HEK293 (cell line): ENCODE results near the gene B3GLCT.

Source experiments
- CTCF ChIA-PET: fragments of 350-600 bp; formaldehyde crosslinking; extraction: SDS; loops from one replicate; lab custom pipeline; 2021; ENCODE audit warnings: antibody characterized with exemption; lab: Yijun Ruan, JAX
- POLR2A ChIA-PET: fragments of 300-600 bp; formaldehyde crosslinking; extraction: SDS; loops from one replicate; lab custom pipeline; 2020; ENCODE audit warnings: antibody characterized with exemption, inconsistent platforms; lab: Yijun Ruan, JAX
- H3K27ac ChIP-seq: fragments of 200-500 bp; sonication (Bioruptor generic); 2 replicates; pipeline ENCODE4 v1.5.1; 2014; ENCODE audit warnings: low read depth, low read length, control low read depth, inconsistent platforms; ENCODE audit errors: extremely low read depth
- H3K36me3 ChIP-seq, 2 experiments: fragments of 200-500 bp in 1 of 2; sonication (Bioruptor generic) in 1 of 2; 1 replicate in 1 of 2; 2 replicates in 1 of 2; pipeline ENCODE4 v1.5.1; 2014 to 2017; ENCODE audit warnings: inconsistent platforms in 2 of 2, low read length in 2 of 2; ENCODE audit not compliant: control insufficient read depth in 2 of 2, insufficient read depth in 1 of 2
- H3K4me1 ChIP-seq: fragments of 200-500 bp; sonication (Bioruptor generic); 2 replicates; pipeline ENCODE4 v1.5.1; 2014; ENCODE audit warnings: mild to moderate bottlenecking, low read length, inconsistent platforms; ENCODE audit not compliant: control insufficient read depth, insufficient read depth
- H3K4me3 ChIP-seq: 2 replicates; pipeline ENCODE4 v1.5.1; 2011; ENCODE audit warnings: low read depth, mild to moderate bottlenecking, control low read depth, low read length, moderate library complexity
- H3K9me3 ChIP-seq: fragments of 200-500 bp; sonication (Bioruptor generic); 2 replicates; pipeline ENCODE4 v1.5.1; 2014; ENCODE audit warnings: low read depth, low read length, inconsistent platforms; ENCODE audit not compliant: control insufficient read depth, insufficient read depth
- GFI1B ChIP-seq: fragments of 450-650 bp; formaldehyde crosslinking; IDR thresholded peaks from 2 replicates; pipeline ENCODE4 v1.5.1; 2016; ENCODE audit warnings: missing biosample characterization, missing genetic modification characterization
- GLIS2 ChIP-seq: fragments of 450-650 bp; formaldehyde crosslinking; IDR thresholded peaks from 2 replicates; pipeline ENCODE4 v1.5.1; 2016; ENCODE audit warnings: missing biosample characterization, missing genetic modification characterization
- KLF7 ChIP-seq: fragments of 450-650 bp; formaldehyde crosslinking; IDR thresholded peaks from 2 replicates; pipeline ENCODE4 v1.5.1; 2016; ENCODE audit warnings: missing biosample characterization, missing genetic modification characterization, borderline replicate concordance
- PRDM1 ChIP-seq: fragments of 450-650 bp; formaldehyde crosslinking; IDR thresholded peaks from 2 replicates; pipeline ENCODE4; 2016; ENCODE audit warnings: missing biosample characterization, missing genetic modification characterization
- TCF7L2 ChIP-seq: IDR thresholded peaks from 2 replicates; pipeline ENCODE4 v1.6.1; 2011; ENCODE audit warnings: low read depth, mild to moderate bottlenecking, inconsistent platforms, low read length, moderate library complexity, borderline replicate concordance
- TRIM28 ChIP-seq: IDR thresholded peaks from 2 replicates; pipeline ENCODE4 v1.6.1; 2011; ENCODE audit warnings: low read length, control low read depth, borderline replicate concordance
- YY2 ChIP-seq: fragments of 450-650 bp; formaldehyde crosslinking; IDR thresholded peaks from 2 replicates; pipeline ENCODE4 v1.5.1; 2016; ENCODE audit warnings: missing biosample characterization, missing genetic modification characterization
- ZEB2 ChIP-seq: fragments of 450-650 bp; formaldehyde crosslinking; IDR thresholded peaks from 2 replicates; pipeline ENCODE4 v1.5.1; 2016; ENCODE audit warnings: missing biosample characterization, missing genetic modification characterization
- ZNF138 ChIP-seq: fragments of 450-650 bp; formaldehyde crosslinking; IDR thresholded peaks from 2 replicates; pipeline ENCODE4 v1.5.1; 2016; ENCODE audit warnings: missing biosample characterization, missing genetic modification characterization, borderline replicate concordance
- ZNF157 ChIP-seq: fragments of 450-650 bp; formaldehyde crosslinking; IDR thresholded peaks from 2 replicates; pipeline ENCODE4 v1.5.1; 2016; ENCODE audit warnings: missing biosample characterization, missing genetic modification characterization
- ZNF23 ChIP-seq: fragments of 450-650 bp; formaldehyde crosslinking; IDR thresholded peaks from 2 replicates; pipeline ENCODE4 v1.5.1; 2016; ENCODE audit warnings: missing biosample characterization, missing genetic modification characterization, borderline replicate concordance
- ZNF311 ChIP-seq: fragments of 450-650 bp; formaldehyde crosslinking; IDR thresholded peaks from 2 replicates; pipeline ENCODE4 v1.5.1; 2017; ENCODE audit warnings: missing biosample characterization, missing genetic modification characterization, borderline replicate concordance
- ZNF324 ChIP-seq: fragments of 450-650 bp; formaldehyde crosslinking; IDR thresholded peaks from 2 replicates; pipeline ENCODE4 v1.5.1; 2016; ENCODE audit warnings: missing biosample characterization, missing genetic modification characterization
- ZNF335 ChIP-seq: fragments of 450-650 bp; formaldehyde crosslinking; conservative IDR thresholded peaks from 2 replicates; pipeline ENCODE4 v1.5.1; 2016; ENCODE audit warnings: missing biosample characterization, missing genetic modification characterization
- ZNF350 ChIP-seq: fragments of 450-650 bp; formaldehyde crosslinking; IDR thresholded peaks from 2 replicates; pipeline ENCODE4 v1.5.0; 2017; ENCODE audit warnings: missing biosample characterization, mild to moderate bottlenecking, missing genetic modification characterization
- ZNF473 ChIP-seq: fragments of 450-650 bp; formaldehyde crosslinking; IDR thresholded peaks from 2 replicates; pipeline ENCODE4 v1.5.1; 2017; ENCODE audit warnings: missing biosample characterization, missing genetic modification characterization
- ZNF621 ChIP-seq: fragments of 450-650 bp; formaldehyde crosslinking; IDR thresholded peaks from 2 replicates; pipeline ENCODE4 v1.5.1; 2017; ENCODE audit warnings: missing biosample characterization, missing genetic modification characterization
- ZNF654 ChIP-seq: fragments of 450-650 bp; formaldehyde crosslinking; IDR thresholded peaks from 2 replicates; pipeline ENCODE4 v1.5.1; 2016; ENCODE audit warnings: low read depth, missing biosample characterization, missing genetic modification characterization
- ZNF658 ChIP-seq: fragments of 450-650 bp; formaldehyde crosslinking; IDR thresholded peaks from 2 replicates; pipeline ENCODE4; 2016; ENCODE audit warnings: missing biosample characterization, missing genetic modification characterization
- ZNF664 ChIP-seq: fragments of 450-650 bp; formaldehyde crosslinking; IDR thresholded peaks from 2 replicates; pipeline ENCODE4 v1.5.1; 2016; ENCODE audit warnings: missing biosample characterization, missing genetic modification characterization
- ZNF670 ChIP-seq: fragments of 450-650 bp; formaldehyde crosslinking; IDR thresholded peaks from 2 replicates; pipeline ENCODE4 v1.5.1; 2016; ENCODE audit warnings: missing biosample characterization, missing genetic modification characterization, low read depth
- ZNF677 ChIP-seq: fragments of 450-650 bp; IDR thresholded peaks from 2 replicates; pipeline ENCODE4 v1.5.0; 2018; ENCODE audit warnings: missing biosample characterization, mild to moderate bottlenecking, missing genetic modification characterization, moderate library complexity
- ZNF747 ChIP-seq: fragments of 450-650 bp; formaldehyde crosslinking; IDR thresholded peaks from 2 replicates; pipeline ENCODE4 v1.5.1; 2016; ENCODE audit warnings: missing biosample characterization, missing genetic modification characterization
- ZNF791 ChIP-seq: fragments of 450-650 bp; formaldehyde crosslinking; IDR thresholded peaks from 2 replicates; pipeline ENCODE4 v1.5.1; 2016; ENCODE audit warnings: missing biosample characterization, missing genetic modification characterization
- ZXDB ChIP-seq: fragments of 450-650 bp; formaldehyde crosslinking; IDR thresholded peaks from 2 replicates; pipeline ENCODE4 v1.5.1; 2016; ENCODE audit warnings: missing biosample characterization, missing genetic modification characterization
- TF ChIP-seq, protein P1 (sequence below): fragments of 450-650 bp; formaldehyde crosslinking; IDR thresholded peaks from 2 replicates; pipeline ENCODE4 v1.5.1; 2016; ENCODE audit warnings: missing biosample characterization, missing genetic modification characterization, low read depth
- TF ChIP-seq, protein P2 (sequence below): fragments of 450-650 bp; IDR thresholded peaks from 2 replicates; pipeline ENCODE4 v1.5.1; 2018; ENCODE audit warnings: missing biosample characterization, missing genetic modification characterization

Gene B3GLCT

DNA sequence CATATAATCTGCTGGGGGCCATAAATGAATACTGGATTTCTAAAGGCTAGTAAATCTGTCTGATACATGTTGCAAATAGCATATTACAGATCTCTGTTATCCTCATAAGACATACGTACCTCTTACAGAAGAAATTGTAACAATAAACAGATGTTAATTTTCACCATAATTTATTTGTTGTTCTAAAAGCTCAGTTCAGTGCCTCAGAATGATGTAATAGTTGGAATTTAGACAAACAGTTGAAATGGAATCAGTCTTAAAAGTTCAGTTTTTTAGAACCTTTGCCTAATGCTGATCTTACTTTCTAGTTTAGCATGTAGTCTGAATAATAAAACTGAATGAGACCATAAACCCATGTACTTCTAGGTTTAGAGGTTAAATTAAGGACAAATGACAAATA is 43.1 kb downstream of the B3GLCT start:
- Histone ChIP-seq H3K36me3 (no peaks in the 10 kb centered on the region), H3K27ac (no peak overlapping the region), H3K4me1 (no peaks in the 10 kb centered on the region), H3K4me3 (no peak overlapping the region), H3K9me3 (no peaks in the 10 kb centered on the region)
- ChIA-PET CTCF (interaction anchor here (2.5 kb wide), 1 partner anchor 181 kb away, joined by 12 read pairs; no protein-coding TSS in a partner anchor), POLR2A (no interaction called here)
- TF ChIP-seq ZXDB, result no peak
- TF ChIP-seq, protein P1, sequence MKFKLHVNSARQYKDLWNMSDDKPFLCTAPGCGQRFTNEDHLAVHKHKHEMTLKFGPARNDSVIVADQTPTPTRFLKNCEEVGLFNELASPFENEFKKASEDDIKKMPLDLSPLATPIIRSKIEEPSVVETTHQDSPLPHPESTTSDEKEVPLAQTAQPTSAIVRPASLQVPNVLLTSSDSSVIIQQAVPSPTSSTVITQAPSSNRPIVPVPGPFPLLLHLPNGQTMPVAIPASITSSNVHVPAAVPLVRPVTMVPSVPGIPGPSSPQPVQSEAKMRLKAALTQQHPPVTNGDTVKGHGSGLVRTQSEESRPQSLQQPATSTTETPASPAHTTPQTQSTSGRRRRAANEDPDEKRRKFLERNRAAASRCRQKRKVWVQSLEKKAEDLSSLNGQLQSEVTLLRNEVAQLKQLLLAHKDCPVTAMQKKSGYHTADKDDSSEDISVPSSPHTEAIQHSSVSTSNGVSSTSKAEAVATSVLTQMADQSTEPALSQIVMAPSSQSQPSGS (tag by site-specific recombination), result no peak
- no peak for TF ChIP-seq GLIS2 (tag by site-specific recombination)
- TF ChIP-seq ZNF658 (tag by site-specific recombination), result no peak
- no peak for TF ChIP-seq ZEB2 (tag by site-specific recombination)
- no peak for TF ChIP-seq ZNF350 (tag by site-specific recombination)
- no peak for TF ChIP-seq ZNF324 (tag by site-specific recombination)
- TF ChIP-seq ZNF473 (tag by site-specific recombination), result no peak
- no peak for TF ChIP-seq ZNF747 (tag by site-specific recombination)
- no peak for TF ChIP-seq ZNF138 (tag by site-specific recombination)
- TF ChIP-seq ZNF654 (tag by site-specific recombination), result no peak
- TF ChIP-seq KLF7 (tag by site-specific recombination), result no peak
- no peak for TF ChIP-seq ZNF677 (tag by site-specific recombination)
- no peak for TF ChIP-seq TRIM28
- TF ChIP-seq ZNF335 (tag by site-specific recombination), result no peak
- no peak for TF ChIP-seq ZNF664 (tag by site-specific recombination)
- no peak for TF ChIP-seq ZNF157
- no peak for TF ChIP-seq TCF7L2
- TF ChIP-seq ZNF23 (tag by site-specific recombination), result no peak

DNA sequence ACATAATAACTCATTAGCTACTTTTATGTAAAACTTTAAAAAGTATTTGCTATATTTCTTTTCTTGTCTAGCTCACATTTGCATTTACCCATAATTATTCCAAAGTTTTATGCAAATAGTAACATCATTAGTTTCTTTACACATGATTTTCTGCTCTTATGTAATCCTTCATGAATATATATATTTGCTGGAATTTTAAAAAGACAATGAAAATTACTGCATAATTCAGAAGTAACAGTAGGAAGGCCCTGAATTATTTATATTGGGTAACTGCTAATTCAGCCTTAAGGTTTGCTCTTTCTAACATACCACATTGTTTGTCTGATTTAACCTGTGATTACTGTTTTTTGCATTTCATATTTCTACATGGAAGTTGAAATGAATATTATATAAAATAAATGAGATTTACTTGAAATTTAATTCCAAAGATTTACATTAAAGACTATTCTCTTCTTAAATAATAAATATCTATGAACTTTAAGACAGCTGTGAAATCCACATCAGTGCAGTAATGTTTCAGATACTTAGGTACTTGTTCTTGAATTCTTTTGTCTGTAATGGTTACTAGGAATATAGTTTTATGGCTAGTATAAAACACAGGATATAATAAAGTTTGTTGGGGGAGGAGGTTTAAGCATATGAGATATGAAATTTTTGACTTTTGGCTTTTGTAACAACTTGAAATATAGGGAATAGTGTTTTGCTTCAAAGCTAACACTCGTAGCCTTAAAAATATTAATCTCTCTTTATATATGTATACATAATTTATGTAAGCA is 46.0 kb downstream of the B3GLCT start:
- CTCF ChIA-PET, result interaction anchor here (0.7 to 2.3 kb wide), 3 partner anchors 10 to 186 kb away, joined by 4 to 13 read pairs (median 5); no protein-coding TSS in a partner anchor
- no peak overlapping the region for H3K4me3 ChIP-seq

More for the DNA sequence above, 46.0 kb downstream of the B3GLCT start:
- Histone ChIP-seq H3K27ac (no peak overlapping the region), H3K4me1 (no peaks in the 10 kb centered on the region), H3K9me3 (no peaks in the 10 kb centered on the region), H3K36me3 (no peaks in the 10 kb centered on the region)
- TF ChIP-seq, protein P2, sequence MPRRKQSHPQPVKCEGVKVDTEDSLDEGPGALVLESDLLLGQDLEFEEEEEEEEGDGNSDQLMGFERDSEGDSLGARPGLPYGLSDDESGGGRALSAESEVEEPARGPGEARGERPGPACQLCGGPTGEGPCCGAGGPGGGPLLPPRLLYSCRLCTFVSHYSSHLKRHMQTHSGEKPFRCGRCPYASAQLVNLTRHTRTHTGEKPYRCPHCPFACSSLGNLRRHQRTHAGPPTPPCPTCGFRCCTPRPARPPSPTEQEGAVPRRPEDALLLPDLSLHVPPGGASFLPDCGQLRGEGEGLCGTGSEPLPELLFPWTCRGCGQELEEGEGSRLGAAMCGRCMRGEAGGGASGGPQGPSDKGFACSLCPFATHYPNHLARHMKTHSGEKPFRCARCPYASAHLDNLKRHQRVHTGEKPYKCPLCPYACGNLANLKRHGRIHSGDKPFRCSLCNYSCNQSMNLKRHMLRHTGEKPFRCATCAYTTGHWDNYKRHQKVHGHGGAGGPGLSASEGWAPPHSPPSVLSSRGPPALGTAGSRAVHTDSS (tag by site-specific recombination), result no peak
- TF ChIP-seq ZNF621 (tag by site-specific recombination) (no peak), ZNF311 (tag by site-specific recombination) (no peak), GFI1B (tag by site-specific recombination) (no peak), YY2 (tag by site-specific recombination) (no peak), ZNF670 (tag by site-specific recombination) (no peak), PRDM1 (tag by site-specific recombination) (no peak), ZNF791 (no peak)
- POLR2A ChIA-PET, result no interaction called here
